ENCODE data around the gene SH3TC2. TPM values are rescaled to one million over a fixed set of nuclear protein-coding genes. Genes with fewer than 3 reads are reported as not detected.

SH3TC2 gene
- polyA plus RNA-seq, 1 of the 3 experiments (the other 2 are of a cell fraction) = 1.1 TPM

DNA sequence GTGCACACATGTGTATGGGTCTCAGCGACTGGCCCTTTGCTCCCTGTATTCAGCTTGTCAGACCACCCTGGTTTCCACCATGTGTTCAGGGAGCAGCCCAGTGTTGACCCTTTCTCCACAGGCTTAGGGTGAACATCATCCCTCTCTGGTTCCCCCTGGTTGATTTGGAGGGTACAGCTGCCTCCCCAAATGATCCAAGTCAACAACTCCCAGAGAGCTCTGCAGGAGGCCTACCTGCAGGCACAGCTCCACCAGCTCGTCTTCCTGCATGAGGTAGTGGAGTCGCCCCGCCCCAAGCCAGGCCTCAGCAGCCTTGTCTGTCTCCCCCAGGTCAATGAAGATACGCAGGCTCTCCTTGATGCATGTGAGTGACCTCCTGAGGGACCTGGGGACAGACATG, 50.5 kb downstream of the SH3TC2 start:
- peaks cover 0 to 2% of the 10 kb centered on the region in 2 experiments; a peak in 2 of 4 replicates for H3K4me1 ChIP-seq (ENCODE audit: control insufficient read depth in 1 of 2, insufficient read depth in 2 of 2, low read depth in 1 of 2, low read length in 1 of 2)
- no peak overlapping the region for H3K9ac ChIP-seq
- ChIA-PET POLR2A (no interaction called here), CTCF (interaction anchor here (1.3 to 9.5 kb wide), 3 partner anchors 13 to 278 kb away, joined by 5 to 72 read pairs (median 14); no protein-coding TSS in a partner anchor)
- H3K9me2 ChIP-seq = no peaks in the 10 kb centered on the region
- DNase-seq = no peak
- TF ChIP-seq TAF1 (IDR thresholded peaks at IDR 0.05; ENCODE audit: borderline replicate concordance, low read depth, low read length) = no peak
- TF ChIP-seq RCOR1 (IDR thresholded peaks at IDR 0.05; ENCODE audit: low read length) = no peak
- TF ChIP-seq, protein P1, sequence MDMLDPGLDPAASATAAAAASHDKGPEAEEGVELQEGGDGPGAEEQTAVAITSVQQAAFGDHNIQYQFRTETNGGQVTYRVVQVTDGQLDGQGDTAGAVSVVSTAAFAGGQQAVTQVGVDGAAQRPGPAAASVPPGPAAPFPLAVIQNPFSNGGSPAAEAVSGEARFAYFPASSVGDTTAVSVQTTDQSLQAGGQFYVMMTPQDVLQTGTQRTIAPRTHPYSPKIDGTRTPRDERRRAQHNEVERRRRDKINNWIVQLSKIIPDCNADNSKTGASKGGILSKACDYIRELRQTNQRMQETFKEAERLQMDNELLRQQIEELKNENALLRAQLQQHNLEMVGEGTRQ (IDR thresholded peaks at IDR 0.05; ENCODE audit: borderline replicate concordance, low read depth, low read length) = no peak
- no peak for TF ChIP-seq TCF12 (IDR thresholded peaks at IDR 0.05)
- TF ChIP-seq RFX5 (IDR thresholded peaks at IDR 0.05; ENCODE audit: low read length) = no peak
- no peak for TF ChIP-seq SIN3A (IDR thresholded peaks at IDR 0.05; ENCODE audit: borderline replicate concordance, low read depth, low read length)
- no peak for TF ChIP-seq JUND (IDR thresholded peaks at IDR 0.05)
- no peak for TF ChIP-seq CHD2 (IDR thresholded peaks at IDR 0.05; ENCODE audit: low read length, partially characterized antibody)
- TF ChIP-seq NFIC (IDR thresholded peaks at IDR 0.05; ENCODE audit: borderline replicate concordance) = no peak
- TF ChIP-seq SMC3 (IDR thresholded peaks at IDR 0.05; ENCODE audit: low read depth, low read length) = no peak
- no peak for TF ChIP-seq USF1 (IDR thresholded peaks at IDR 0.05; ENCODE audit: borderline replicate concordance, low read depth)
- TF ChIP-seq, protein P2, sequence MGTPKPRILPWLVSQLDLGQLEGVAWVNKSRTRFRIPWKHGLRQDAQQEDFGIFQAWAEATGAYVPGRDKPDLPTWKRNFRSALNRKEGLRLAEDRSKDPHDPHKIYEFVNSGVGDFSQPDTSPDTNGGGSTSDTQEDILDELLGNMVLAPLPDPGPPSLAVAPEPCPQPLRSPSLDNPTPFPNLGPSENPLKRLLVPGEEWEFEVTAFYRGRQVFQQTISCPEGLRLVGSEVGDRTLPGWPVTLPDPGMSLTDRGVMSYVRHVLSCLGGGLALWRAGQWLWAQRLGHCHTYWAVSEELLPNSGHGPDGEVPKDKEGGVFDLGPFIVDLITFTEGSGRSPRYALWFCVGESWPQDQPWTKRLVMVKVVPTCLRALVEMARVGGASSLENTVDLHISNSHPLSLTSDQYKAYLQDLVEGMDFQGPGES (IDR thresholded peaks at IDR 0.05; ENCODE audit: low read depth, low read length) = no peak
- no peak for TF ChIP-seq ELF1 (IDR thresholded peaks at IDR 0.05)
- no peak for TF ChIP-seq GABPA (IDR thresholded peaks at IDR 0.05; ENCODE audit: low read depth)
- TF ChIP-seq POLR2AphosphoS5 (IDR thresholded peaks at IDR 0.05; ENCODE audit: low read depth, low read length) = no peak
- WGBS (ENCODE audit: low lambda C conversion rate) = 90% methylated on average over 2 of the region's 5 CpGs
- no peaks in the 10 kb centered on the region for H3K9me3 ChIP-seq
- no peak overlapping the region for H3K27ac ChIP-seq (ENCODE audit: low read depth in 2 of 2, low read length in 1 of 2)
- H4K20me1 ChIP-seq (ENCODE audit: insufficient read depth) = no peaks in the 10 kb centered on the region
- no peaks in the 10 kb centered on the region for H3K36me3 ChIP-seq (replicated peaks in 1 of 2; ENCODE audit: control insufficient read depth in 1 of 2, insufficient read depth in 2 of 2, low read length in 1 of 2)
- H2AFZ ChIP-seq (ENCODE audit: low read depth) = no peak overlapping the region
- H3K79me2 ChIP-seq (ENCODE audit: insufficient read depth) = no peaks in the 10 kb centered on the region; the same call in 1 of the 2 replicates
- no peaks in the 10 kb centered on the region for H3K27me3 ChIP-seq (ENCODE audit: insufficient read depth)
- H3F3A ChIP-seq (replicated peaks; ENCODE audit: insufficient read depth) = peaks cover 4% of the 10 kb centered on the region
- no peak overlapping the region for H3K4me2 ChIP-seq
- H3K4me3 ChIP-seq (ENCODE audit: low read depth in 2 of 2, low read length in 1 of 2) = no peak overlapping the region

DNA sequence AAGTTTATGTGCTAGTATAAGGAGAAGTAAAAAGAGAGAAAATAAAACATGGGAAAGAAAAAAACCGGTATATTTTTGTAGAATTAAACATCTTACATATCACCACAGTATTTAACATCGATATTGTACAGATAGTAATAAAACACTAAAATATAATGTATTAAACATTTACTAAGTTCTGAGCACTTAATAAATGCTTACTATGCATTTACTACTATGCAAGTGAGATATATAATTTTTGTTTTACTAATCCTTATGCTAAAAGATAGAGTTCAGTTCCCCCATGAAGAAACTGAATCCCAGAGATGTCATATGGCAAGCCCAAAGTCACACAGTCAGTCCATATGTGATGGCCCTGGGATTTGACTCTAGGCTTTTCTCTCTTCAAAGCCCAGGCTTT, 51.1 kb downstream of the SH3TC2 start:
- peaks cover 8% of the 10 kb centered on the region for H3F3A ChIP-seq (replicated peaks; ENCODE audit: insufficient read depth)
- H3K9me2 ChIP-seq = no peaks in the 10 kb centered on the region
- peaks cover 0 to 2% of the 10 kb centered on the region in 2 experiments; a peak in 2 of 4 replicates for H3K4me1 ChIP-seq (ENCODE audit: control insufficient read depth in 1 of 2, insufficient read depth in 2 of 2, low read depth in 1 of 2, low read length in 1 of 2)
- no peak overlapping the region for H3K4me2 ChIP-seq
- ChIA-PET CTCF (interaction anchor here (0.9 to 9.5 kb wide), 8 partner anchors 13 to 281 kb away, joined by 3 to 72 read pairs (median 6); no protein-coding TSS in a partner anchor), POLR2A (no interaction called here)
- no peak overlapping the region for H3K27ac ChIP-seq (ENCODE audit: low read depth in 2 of 2, low read length in 1 of 2)
- H3K4me3 ChIP-seq (ENCODE audit: low read depth in 2 of 2, low read length in 1 of 2) = no peak overlapping the region
- H3K9ac ChIP-seq = no peak overlapping the region
- H3K27me3 ChIP-seq (ENCODE audit: insufficient read depth) = no peaks in the 10 kb centered on the region
- H3K9me3 ChIP-seq = no peaks in the 10 kb centered on the region
- DNase-seq = no peak
- no peak overlapping the region for H2AFZ ChIP-seq (ENCODE audit: low read depth)
- 82% methylated on average over 2 of the region's 2 CpGs for WGBS (ENCODE audit: low lambda C conversion rate)
- no peaks in the 10 kb centered on the region for H4K20me1 ChIP-seq (ENCODE audit: insufficient read depth)
- no peaks in the 10 kb centered on the region; the same call in 1 of the 2 replicates for H3K79me2 ChIP-seq (ENCODE audit: insufficient read depth)
- TF ChIP-seq PBX3 (IDR thresholded peaks at IDR 0.05) = no peak
- TF ChIP-seq NFIC (IDR thresholded peaks at IDR 0.05; ENCODE audit: borderline replicate concordance) = no peak
- TF ChIP-seq GATA2 (CRISPR knock-in tag; IDR thresholded peaks at IDR 0.05) = no peak
- TF ChIP-seq, protein P2 (IDR thresholded peaks at IDR 0.05; ENCODE audit: low read depth, low read length) = no peak
- no peaks in the 10 kb centered on the region for H3K36me3 ChIP-seq (replicated peaks in 1 of 2; ENCODE audit: control insufficient read depth in 1 of 2, insufficient read depth in 2 of 2, low read length in 1 of 2)

All from SK-N-SH (cell line).